ENCODE results near the gene C11orf97.
"Not testable (repeated sequence)": the region's sequence is repeated elsewhere in the genome, so short reads cannot be mapped to it uniquely, and the experiment has no call there.

C11orf97 gene

DNA sequence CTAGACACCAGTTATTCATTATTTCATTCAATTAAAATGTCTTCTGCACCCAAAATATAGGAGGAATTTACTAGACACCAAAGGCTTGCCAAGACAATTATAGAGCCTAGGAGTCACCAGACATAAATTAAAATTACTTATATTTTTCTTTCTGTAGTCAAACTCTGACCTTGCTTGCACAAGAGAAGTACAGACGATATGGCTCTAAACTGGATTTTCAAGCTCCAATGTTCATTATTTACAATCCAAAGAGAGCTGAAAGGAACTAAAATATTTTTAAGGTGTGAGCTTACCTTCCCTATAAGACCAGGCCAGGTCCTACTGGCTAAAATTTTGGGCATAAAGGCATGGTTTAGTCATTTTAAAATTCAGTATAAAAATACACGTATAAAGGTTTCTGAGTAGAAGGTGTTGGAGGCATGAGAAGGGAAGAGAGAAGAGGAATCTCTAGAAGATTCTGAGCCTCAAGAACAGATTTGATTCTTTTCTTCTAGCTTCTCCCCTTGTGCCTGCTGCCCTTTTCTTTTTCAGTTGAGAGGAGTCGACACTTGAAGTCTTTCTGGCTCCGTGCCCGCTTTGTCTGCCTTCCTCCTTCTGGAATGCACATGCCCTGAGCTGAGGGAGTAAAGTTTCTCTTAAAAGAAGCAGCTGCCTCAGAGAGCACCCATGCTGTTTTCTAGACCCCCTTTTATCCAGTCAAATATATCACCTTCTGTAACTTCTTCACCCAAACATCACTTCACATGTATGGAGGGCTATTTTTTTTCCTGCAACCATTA, 13.5 kb downstream of the C11orf97 start:
- DNase-seq, result no peak

DNA sequence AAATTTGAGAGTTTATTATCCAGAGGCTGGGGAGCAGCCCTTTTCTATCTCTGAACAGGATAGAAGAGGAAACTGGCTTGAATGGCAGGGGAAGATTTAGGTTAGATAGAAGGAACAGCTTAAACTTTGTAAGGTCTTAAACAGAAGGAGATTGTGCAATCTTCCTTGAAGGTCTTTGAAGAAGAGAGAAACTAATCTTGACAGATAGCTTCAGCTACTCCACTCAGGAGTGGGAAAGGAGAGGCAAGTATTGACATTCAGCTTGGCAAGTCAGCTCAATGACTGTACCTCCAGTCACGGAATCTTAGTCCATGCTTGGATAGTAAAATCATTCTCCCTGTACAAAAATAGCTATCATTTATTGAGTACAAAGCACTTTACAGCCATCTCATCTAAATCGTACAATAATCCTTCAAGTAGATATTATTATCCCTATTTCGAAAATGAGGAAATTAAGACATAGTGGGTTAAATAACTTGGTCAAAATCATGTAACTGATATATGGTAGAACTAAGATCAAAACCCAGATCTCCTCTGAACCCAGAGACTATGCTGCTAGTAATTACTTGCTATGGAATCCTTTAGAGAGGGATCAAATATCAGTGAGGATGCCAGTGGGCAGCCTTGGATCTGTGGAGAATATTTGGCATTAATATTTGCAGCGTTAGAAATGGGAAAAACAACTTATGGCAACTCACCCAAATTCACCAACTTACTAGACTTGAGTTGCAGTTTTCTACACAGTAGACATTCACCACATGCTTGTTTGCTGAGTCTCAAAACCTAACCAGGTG, 14.6 kb downstream of the C11orf97 start:
- no peak for DNase-seq

DNA sequence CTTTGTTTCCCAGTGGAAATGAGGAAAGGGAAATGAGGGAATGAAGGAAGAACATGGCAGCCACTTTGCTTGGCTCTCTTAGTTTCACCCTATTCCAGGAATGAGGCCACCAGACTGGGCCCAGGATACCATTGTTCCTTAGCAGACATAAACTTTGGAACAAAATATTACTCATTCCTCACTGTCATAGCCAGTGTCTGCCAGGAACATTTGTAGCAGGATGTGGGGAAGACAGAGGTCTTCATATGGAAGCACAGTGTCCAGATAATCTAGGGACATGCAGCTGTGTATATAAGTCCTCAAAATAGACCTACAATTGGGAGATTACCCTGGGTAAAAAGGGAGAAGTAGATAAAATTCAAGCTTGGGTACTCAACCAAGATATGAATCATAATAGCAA, 16.3 kb downstream of the C11orf97 start:
- DNase-seq, result no peak

DNA sequence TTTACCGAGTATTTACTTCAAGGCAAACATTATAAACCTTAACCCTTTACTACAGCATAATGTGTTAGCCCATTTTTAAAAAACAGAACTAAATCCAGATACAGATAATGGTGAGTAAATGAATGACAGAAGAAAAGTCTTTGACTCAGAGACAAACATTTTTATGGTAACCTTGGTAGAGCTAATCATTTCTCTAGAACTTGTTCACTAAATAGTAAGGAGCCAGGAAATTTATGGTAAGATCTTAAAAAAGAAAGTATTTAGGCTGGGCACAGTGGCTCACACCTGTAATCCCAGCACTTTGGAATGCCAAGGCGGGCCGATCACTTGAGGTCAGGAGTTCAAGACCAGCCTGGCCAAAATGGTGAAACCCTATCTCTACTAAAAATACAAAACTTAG, 19.9 kb downstream of the C11orf97 start:
- no peak for DNase-seq

DNA sequence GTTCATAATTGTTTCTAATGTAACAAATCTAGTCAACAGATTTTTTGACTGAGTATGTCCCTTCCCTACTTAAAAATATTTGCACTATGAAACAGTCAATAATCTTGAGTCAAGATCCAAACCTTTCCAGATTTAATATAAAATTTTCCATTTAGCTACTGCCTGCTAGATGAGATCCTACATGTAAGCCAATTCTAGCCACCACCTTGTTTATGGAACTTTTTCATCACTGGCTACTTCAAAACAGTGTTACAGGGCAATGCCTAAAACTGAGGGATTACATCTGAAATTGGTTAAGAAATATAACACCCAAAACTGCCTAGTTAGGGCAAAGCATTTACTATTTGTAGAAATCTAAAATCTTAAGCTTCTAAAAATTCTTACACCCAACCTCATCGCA, 20.9 kb downstream of the C11orf97 start:
- no peak for DNase-seq

DNA sequence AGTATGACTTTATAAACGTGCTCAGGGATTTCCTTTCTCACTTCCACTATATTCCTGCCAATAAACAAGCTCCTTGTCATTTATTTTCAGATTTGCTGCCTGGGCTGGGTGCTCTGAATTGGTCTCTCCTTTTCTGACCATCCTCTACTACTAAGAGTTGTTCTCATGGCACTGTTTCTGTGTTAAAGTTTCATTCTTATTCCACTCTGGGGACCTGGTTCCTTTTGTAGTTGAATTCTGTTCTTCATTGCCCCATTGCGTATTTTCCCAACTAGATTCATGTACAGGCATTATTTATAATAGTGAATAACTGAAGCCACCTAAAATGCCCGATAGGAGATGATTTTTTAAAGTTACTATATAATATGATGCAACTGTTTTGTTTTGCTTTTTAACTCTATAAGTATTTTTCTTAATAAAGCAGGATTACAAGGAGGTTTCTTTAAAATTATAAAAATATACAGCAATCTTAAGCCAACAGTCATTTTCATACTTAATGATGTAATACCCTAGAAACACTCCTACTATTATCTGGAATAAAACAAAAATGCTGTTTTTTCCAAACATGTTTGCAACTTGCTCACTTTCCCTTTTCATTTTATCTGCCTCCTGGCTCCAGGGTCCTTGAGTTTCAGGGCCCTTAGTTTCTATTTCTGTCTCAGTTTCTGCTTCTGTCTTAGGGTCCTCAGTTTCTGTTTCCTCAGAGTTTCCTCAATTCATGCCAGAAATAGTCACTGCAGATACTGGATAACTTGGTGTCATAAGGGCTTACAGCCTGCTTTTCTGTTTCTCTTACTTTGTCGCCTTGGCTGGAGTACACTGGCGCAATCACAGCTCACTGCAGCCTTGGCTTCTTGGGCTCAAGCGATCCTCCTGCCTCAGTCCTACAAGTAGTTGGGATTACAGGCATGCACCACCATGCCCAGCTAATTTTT, 21.7 kb downstream of the C11orf97 start:
- DNase-seq, result no peak

DNA sequence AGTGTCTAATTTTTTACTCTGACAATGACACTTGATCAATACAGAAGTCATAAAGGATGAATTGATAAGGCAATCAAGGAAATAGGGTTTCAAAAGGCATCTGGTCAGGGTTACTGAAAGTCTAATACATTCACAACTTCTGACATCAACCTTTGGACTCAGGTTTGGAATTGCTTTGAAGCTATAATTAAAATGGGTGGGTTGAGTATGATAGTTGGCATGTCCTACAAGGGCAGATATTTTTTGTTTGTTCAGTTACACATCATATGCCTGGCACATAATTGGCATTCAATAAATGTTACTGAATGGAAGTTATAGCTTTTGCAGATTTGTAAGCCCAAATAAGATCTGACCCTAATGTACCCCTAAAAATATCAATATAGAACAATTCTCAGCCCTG, 24.1 kb downstream of the C11orf97 start:
- DNase-seq, result no peak

DNA sequence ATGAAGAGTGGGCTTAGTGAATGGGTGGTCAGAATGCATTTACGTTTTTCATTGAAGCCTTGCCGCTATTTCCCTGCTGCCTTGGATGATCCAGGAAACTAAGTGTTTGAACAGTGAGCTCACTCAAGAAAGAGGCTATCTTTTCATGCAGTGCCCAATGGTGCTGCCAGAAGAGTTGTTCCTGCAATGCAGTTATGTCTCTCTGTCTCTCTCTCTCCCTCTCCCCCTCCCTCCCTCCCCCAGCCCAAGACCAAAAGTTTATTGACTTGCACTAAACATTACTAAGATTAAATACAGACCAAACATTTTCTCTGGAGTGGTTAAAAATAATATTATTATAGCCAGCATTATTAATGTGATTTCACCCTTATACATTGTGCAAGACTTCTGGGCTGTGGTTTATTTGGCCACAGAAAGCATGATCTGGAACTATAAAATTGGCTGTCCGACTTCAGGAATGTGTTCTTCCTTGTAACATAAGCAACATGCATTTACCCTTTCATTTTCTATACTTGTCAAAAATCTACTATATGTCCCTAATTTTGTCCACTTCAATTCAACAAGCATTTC, 24.9 kb downstream of the C11orf97 start:
- no peak for DNase-seq

DNA sequence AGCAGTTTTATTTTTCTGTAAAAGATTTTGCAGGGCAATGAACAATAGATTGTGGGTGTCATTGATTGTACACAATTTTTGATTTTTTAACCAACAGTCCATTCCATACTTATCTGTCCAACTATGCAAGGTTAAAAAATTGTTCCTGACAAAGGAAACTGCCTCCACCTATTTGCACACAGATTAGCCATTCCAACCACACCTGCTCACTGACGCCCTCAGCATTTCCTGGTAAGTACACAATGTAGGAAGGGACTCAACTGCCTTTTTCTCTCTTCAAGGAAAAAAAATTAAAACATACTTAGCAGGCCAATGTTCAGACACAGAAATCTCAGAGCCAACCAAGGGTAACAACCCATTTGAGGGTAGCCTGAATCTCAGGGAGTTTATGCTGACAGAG, 27.2 kb downstream of the C11orf97 start:
- DNase-seq, result no peak

DNA sequence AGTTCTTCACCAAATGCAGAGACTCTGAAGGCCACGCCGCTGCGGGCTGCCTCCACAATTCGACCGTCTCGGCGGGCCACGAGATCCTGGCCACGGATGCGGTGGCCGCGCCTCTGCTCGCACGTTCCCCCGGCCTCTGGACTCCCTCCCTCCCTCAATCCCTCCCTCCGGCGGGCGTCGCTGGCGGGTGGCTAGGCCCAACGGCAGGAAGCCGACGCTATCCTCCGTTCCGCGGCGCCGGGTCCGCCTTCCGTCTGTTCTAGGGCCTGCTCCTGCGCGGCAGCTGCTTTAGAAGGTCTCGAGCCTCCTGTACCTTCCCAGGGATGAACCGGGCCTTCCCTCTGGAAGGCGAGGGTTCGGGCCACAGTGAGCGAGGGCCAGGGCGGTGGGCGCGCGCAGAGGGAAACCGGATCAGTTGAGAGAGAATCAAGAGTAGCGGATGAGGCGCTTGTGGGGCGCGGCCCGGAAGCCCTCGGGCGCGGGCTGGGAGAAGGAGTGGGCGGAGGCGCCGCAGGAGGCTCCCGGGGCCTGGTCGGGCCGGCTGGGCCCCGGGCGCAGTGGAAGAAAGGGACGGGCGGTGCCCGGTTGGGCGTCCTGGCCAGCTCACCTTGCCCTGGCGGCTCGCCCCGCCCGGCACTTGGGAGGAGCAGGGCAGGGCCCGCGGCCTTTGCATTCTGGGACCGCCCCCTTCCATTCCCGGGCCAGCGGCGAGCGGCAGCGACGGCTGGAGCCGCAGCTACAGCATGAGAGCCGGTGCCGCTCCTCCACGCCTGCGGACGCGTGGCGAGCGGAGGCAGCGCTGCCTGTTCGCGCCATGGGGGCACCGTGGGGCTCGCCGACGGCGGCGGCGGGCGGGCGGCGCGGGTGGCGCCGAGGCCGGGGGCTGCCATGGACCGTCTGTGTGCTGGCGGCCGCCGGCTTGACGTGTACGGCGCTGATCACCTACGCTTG, 31.7 kb downstream of the C11orf97 start, which contains the start of gene FUT4:
Gene FUT4 (plus strand): TSS at position 227 of the 951 bp plus-strand sequence. CDS start 213 bp downstream, at position 440.
- peak; percentile 77 for DNase-seq

DNA sequence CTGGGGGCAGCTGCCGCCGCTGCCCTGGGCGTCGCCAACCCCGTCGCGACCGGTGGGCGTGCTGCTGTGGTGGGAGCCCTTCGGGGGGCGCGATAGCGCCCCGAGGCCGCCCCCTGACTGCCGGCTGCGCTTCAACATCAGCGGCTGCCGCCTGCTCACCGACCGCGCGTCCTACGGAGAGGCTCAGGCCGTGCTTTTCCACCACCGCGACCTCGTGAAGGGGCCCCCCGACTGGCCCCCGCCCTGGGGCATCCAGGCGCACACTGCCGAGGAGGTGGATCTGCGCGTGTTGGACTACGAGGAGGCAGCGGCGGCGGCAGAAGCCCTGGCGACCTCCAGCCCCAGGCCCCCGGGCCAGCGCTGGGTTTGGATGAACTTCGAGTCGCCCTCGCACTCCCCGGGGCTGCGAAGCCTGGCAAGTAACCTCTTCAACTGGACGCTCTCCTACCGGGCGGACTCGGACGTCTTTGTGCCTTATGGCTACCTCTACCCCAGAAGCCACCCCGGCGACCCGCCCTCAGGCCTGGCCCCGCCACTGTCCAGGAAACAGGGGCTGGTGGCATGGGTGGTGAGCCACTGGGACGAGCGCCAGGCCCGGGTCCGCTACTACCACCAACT, 32.5 kb downstream of the C11orf97 start:
- no peak for DNase-seq

DNA sequence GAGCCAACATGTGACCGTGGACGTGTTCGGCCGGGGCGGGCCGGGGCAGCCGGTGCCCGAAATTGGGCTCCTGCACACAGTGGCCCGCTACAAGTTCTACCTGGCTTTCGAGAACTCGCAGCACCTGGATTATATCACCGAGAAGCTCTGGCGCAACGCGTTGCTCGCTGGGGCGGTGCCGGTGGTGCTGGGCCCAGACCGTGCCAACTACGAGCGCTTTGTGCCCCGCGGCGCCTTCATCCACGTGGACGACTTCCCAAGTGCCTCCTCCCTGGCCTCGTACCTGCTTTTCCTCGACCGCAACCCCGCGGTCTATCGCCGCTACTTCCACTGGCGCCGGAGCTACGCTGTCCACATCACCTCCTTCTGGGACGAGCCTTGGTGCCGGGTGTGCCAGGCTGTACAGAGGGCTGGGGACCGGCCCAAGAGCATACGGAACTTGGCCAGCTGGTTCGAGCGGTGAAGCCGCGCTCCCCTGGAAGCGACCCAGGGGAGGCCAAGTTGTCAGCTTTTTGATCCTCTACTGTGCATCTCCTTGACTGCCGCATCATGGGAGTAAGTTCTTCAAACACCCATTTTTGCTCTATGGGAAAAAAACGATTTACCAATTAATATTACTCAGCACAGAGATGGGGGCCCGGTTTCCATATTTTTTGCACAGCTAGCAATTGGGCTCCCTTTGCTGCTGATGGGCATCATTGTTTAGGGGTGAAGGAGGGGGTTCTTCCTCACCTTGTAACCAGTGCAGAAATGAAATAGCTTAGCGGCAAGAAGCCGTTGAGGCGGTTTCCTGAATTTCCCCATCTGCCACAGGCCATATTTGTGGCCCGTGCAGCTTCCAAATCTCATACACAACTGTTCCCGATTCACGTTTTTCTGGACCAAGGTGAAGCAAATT, 33.3 kb downstream of the C11orf97 start:
- DNase-seq, result no peak

DNA sequence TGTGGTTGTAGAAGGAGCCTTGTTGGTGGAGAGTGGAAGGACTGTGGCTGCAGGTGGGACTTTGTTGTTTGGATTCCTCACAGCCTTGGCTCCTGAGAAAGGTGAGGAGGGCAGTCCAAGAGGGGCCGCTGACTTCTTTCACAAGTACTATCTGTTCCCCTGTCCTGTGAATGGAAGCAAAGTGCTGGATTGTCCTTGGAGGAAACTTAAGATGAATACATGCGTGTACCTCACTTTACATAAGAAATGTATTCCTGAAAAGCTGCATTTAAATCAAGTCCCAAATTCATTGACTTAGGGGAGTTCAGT, 33.9 kb downstream of the C11orf97 start:
- DNase-seq, result no peak

DNA sequence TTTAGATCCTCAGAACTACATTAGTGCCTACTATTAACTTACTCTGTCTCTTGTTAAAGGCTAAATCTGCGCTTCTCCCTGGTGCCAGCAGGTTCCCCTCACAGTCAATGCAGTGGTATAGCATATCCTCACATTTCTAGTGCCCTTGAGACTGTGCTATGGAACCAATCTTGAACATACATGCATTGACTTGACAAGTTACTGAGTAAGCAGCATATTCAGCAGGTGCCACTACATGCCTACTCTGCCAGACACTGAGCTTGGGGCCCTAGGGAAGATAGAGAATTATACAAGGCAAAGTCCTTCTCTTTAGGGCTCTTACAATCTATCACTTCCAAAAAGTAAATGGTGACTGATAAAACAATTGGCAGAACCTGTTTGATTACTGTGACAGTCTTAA, 34.6 kb downstream of the C11orf97 start:
- DNase-seq, result no peak

DNA sequence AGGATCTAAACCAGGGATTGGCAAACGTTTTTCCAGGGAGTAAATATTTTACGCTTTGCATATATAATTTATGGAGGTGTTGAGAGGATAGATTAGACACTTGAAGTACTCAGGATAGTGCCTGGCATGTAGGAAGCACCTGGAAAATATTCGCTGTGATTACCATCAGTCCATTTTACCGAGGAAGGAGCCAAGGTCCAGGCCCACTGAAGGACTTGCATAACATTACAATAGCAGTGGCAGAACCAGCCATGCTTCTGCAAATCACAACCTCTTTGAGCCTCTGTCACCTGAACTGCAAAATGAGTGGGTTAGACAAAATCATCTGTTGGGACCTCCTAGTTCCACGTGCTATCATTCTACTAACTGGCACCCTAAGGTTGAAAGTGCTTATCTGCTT, 36.9 kb downstream of the C11orf97 start:
- no peak for DNase-seq

DNA sequence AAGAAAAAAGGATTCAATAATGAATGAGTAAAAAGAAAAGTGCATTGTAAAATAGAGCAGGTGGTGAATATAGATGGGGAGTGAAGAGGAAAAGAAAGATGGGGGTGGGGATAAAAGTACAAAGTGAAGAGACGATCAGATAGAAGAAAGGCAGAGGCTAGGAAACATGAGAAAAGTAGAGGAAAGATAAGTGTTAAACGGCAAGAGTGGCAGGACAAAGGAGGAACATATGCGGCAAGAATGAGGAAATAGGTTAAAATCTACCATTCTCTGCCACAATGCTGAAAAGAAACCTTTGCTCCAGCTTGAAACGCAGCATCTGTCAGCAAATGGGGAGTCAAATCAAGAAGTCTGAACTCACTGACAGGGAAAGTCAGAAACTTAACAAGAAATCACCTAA, 38.3 kb downstream of the C11orf97 start:
- no peak for DNase-seq

DNA sequence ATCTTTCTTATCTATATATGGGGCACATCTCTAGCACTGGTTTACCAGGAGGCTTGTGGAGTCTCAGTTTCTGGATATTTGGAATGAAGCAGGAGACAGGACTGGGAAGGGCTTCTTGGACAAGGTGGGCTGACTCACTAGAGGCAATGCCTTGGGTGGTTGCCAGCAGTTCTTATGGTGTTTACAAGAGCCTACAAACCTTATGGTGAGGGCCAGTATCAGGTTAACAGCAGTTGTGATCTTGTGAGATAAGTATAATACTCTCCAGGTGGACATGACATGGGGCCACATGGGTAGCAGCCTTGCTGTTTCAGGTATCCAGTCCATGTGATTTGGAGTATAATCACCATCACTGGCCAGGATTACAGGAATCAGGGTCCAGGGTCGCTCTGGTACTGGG, 41.7 kb downstream of the C11orf97 start:
- no peak for DNase-seq

DNA sequence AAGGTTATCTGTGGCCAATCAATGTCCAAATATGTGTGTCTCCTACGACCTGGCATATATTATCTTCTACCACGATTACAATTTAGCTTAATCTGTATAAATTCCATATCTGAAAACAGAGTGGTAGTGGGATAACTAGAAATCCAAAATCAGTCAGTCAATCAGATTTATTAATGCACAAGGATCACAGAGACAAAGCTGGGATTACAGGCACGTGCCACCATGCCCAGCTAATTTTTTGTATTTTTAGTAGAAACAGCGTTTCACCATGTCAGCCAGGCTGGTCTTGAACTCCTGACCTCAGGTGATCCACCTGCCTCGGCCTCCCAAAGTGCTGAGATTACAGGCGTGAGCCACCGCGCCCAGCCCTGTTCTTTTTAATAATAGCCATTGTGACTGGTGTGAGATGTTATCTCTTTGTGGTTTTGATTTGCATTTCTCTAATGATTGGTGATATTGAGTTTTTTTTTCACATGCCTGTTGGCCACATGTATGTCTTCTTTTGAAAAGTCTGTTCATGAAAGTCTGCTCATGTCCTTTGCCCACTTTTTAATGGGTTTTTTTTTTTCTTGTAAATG, 43.6 kb downstream of the C11orf97 start:
- not testable (repeated sequence) for DNase-seq

DNA sequence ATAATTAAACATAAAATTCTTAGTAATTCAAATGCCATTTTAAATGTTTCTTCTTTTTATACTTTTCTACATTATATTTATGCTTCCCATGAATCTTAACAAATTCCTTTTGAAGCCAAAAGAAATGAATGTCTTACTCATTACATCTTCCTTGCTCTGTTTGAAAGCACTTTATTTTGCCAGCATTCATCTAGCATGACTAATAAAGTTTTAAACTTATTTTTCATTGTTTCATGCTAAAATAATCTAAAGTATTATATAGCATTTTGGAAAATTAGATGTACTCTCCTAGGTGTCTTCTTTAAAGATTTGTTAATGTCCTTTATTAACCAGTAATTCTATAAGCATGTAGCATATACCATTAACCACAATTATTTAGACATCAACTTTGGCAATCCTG, 45.2 kb downstream of the C11orf97 start:
- DNase-seq, result no peak

DNA sequence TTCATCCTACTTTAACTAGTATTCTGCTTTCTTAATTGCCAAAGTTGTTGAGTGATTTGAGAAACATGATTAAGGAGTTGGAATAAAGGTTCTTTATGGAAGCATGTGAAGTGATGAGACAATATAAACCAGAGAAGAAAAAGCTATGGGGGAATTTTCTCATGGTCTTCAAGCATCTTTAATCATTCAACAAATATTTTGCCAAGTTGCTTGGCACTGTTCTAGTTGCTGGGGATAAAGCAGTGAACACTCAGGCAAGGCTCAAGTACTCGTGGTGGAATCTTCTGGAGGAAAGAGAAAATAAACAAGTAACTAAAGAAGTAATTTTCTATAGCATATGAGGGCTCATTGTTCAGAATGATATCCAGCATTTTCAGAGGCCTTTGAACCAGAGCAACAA, 45.7 kb downstream of the C11orf97 start:
- no peak for DNase-seq

All from NCI-H345 (cell line).